HPDE6-E6E7 (cell line): ENCODE results near the gene NLRP3.
"Not testable (repeated sequence)": the region's sequence is repeated elsewhere in the genome, so short reads cannot be mapped to it uniquely, and the experiment has no call there.

Experiments
- DNase-seq: peaks from one replicate; pipeline ENCODE4 v3.0.0; 2011; ENCODE audit warnings: missing footprints; ENCODE audit errors: extremely low spot score

Gene NLRP3

GRCh38 chr1:247469141-247469535 lies 53.2 kb downstream of the NLRP3 start:
- DNase-seq = no peak

GRCh38 chr1:247470942-247471429 lies 55.0 kb downstream of the NLRP3 start:
- not testable (repeated sequence) for DNase-seq

GRCh38 chr1:247471445-247472016 lies 55.6 kb downstream of the NLRP3 start:
- DNase-seq = no peak

GRCh38 chr1:247472035-247472434 lies 56.1 kb downstream of the NLRP3 start:
- no peak for DNase-seq

GRCh38 chr1:247474367-247474766 lies 58.4 kb downstream of the NLRP3 start:
- DNase-seq = no peak

- no peak for DNase-seq
Measured at GRCh38 chr1:247475793-247476192, 59.8 kb downstream of the NLRP3 start.

- DNase-seq = not testable (repeated sequence)
Measured at GRCh38 chr1:247476328-247477058, 60.5 kb downstream of the NLRP3 start.

- no peak for DNase-seq
Measured at GRCh38 chr1:247482747-247483146, 66.8 kb downstream of the NLRP3 start.

- peak; percentile 59 for DNase-seq
Measured at GRCh38 chr1:247487057-247487456, 71.1 kb downstream of the NLRP3 start.

- no peak for DNase-seq
Measured at GRCh38 chr1:247491328-247491727, 75.4 kb downstream of the NLRP3 start.

GRCh38 chr1:247493106-247493505 lies 77.1 kb downstream of the NLRP3 start:
- no peak for DNase-seq

- no peak for DNase-seq
Measured at GRCh38 chr1:247494767-247495166, 78.8 kb downstream of the NLRP3 start.

GRCh38 chr1:247496581-247497285 lies 80.8 kb downstream of the NLRP3 start:
- no peak for DNase-seq
